Measurements from ENCODE around the gene TSKU. TPM values are rescaled to one million over a fixed set of nuclear protein-coding genes. Genes with fewer than 3 reads are reported as not detected.

TSKU gene
- total RNA-seq, 1 donor from 2014 or later, result 84.0 TPM

GRCh38 chr11:76786441-76787014, 3.4 kb downstream of the TSKU start:
- no peak for DNase-seq (ENCODE audit: extremely low spot score, unreplicated experiment)
- no peak overlapping the region for H3K27ac Mint-ChIP-seq (ENCODE audit: unreplicated experiment)
- peaks cover 77% of the 10 kb centered on the region for H3K4me1 Mint-ChIP-seq (ENCODE audit: unreplicated experiment)
- TF ChIP-seq CTCF (IDR thresholded peaks at IDR 0.05), result no peak
- H3K9me3 Mint-ChIP-seq (ENCODE audit: unreplicated experiment), result peaks cover 7% of the 10 kb centered on the region
- peak overlapping the region; percentile 80 for H3K4me3 Mint-ChIP-seq (ENCODE audit: unreplicated experiment)
- no peaks in the 10 kb centered on the region for H3K27me3 Mint-ChIP-seq (ENCODE audit: unreplicated experiment)
- H3K36me3 Mint-ChIP-seq (ENCODE audit: unreplicated experiment), result peaks cover 11% of the 10 kb centered on the region

- Mint-ChIP-seq H3K27ac (ENCODE audit: unreplicated experiment) (peak overlapping the region; percentile 82), H3K9me3 (ENCODE audit: unreplicated experiment) (peaks cover 7% of the 10 kb centered on the region), H3K36me3 (ENCODE audit: unreplicated experiment) (peaks cover 11% of the 10 kb centered on the region), H3K4me3 (ENCODE audit: unreplicated experiment) (peak overlapping the region; percentile 80), H3K27me3 (ENCODE audit: unreplicated experiment) (no peaks in the 10 kb centered on the region), H3K4me1 (ENCODE audit: unreplicated experiment) (peaks cover 77% of the 10 kb centered on the region)
- DNase-seq (ENCODE audit: extremely low spot score, unreplicated experiment), result no peak
- no peak for TF ChIP-seq CTCF (IDR thresholded peaks at IDR 0.05)
Measured at GRCh38 chr11:76787271-76787670, 4.1 kb downstream of the TSKU start.

GRCh38 chr11:76787911-76788596, 4.9 kb downstream of the TSKU start:
- H3K27ac Mint-ChIP-seq (ENCODE audit: unreplicated experiment), result peak overlapping the region; percentile 82
- peaks cover 79% of the 10 kb centered on the region for H3K4me1 Mint-ChIP-seq (ENCODE audit: unreplicated experiment)
- peaks cover 11% of the 10 kb centered on the region for H3K36me3 Mint-ChIP-seq (ENCODE audit: unreplicated experiment)
- no peaks in the 10 kb centered on the region for H3K27me3 Mint-ChIP-seq (ENCODE audit: unreplicated experiment)
- H3K4me3 Mint-ChIP-seq (ENCODE audit: unreplicated experiment), result peak overlapping the region; percentile 80
- TF ChIP-seq CTCF (IDR thresholded peaks at IDR 0.05), result no peak
- DNase-seq (ENCODE audit: extremely low spot score, unreplicated experiment), result no peak
- H3K9me3 Mint-ChIP-seq (ENCODE audit: unreplicated experiment), result peaks cover 7% of the 10 kb centered on the region

- Mint-ChIP-seq H3K4me1 (ENCODE audit: unreplicated experiment) (peaks cover 87% of the 10 kb centered on the region), H3K4me3 (ENCODE audit: unreplicated experiment) (peak overlapping the region; percentile 26), H3K9me3 (ENCODE audit: unreplicated experiment) (peaks cover 7% of the 10 kb centered on the region), H3K36me3 (ENCODE audit: unreplicated experiment) (peaks cover 11% of the 10 kb centered on the region), H3K27ac (ENCODE audit: unreplicated experiment) (peak overlapping the region; percentile 52), H3K27me3 (ENCODE audit: unreplicated experiment) (no peaks in the 10 kb centered on the region)
- TF ChIP-seq CTCF (IDR thresholded peaks at IDR 0.05), result no peak
- no peak for DNase-seq (ENCODE audit: extremely low spot score, unreplicated experiment)
Measured at GRCh38 chr11:76788661-76789442, 5.7 kb downstream of the TSKU start.

GRCh38 chr11:76789443-76789719, 6.2 kb downstream of the TSKU start:
- no peak overlapping the region for H3K27ac Mint-ChIP-seq (ENCODE audit: unreplicated experiment)
- no peak overlapping the region for H3K4me3 Mint-ChIP-seq (ENCODE audit: unreplicated experiment)

More at GRCh38 chr11:76789443-76789719, 6.2 kb downstream of the TSKU start:
- no peak for DNase-seq (ENCODE audit: extremely low spot score, unreplicated experiment)
- Mint-ChIP-seq H3K36me3 (ENCODE audit: unreplicated experiment) (peaks cover 11% of the 10 kb centered on the region), H3K27me3 (ENCODE audit: unreplicated experiment) (no peaks in the 10 kb centered on the region), H3K9me3 (ENCODE audit: unreplicated experiment) (peaks cover 7% of the 10 kb centered on the region), H3K4me1 (ENCODE audit: unreplicated experiment) (peaks cover 93% of the 10 kb centered on the region)
- TF ChIP-seq CTCF (IDR thresholded peaks at IDR 0.05), result no peak

All from osteocyte (in vitro differentiated cells).